SK-N-SH (cell line): ENCODE data around the gene IDH3G. TPM values are rescaled to one million over a fixed set of nuclear protein-coding genes. Genes with fewer than 3 reads are reported as not detected.
A peak's percentile ranks its signal among the peaks of the same experiment; 100 is the strongest.

Experiments used
- CTCF ChIA-PET: fragments of 300-600, 350-600 bp; formaldehyde crosslinking; extraction: SDS; loops from one replicate; lab custom pipeline; 2021; lab: Yijun Ruan, JAX
- POLR2A ChIA-PET: fragments of 350-600 bp; sonication (Branson Sonifier 250); formaldehyde crosslinking; extraction: SDS; loops from one replicate; lab custom pipeline; 2020; ENCODE audit warnings: antibody characterized with exemption, inconsistent platforms; lab: Yijun Ruan, JAX
- DNase-seq: peaks from one replicate; pipeline ENCODE4 v3.0.0; 2012
- H2AFZ ChIP-seq: fragments of 200-600 bp; sonication (generic); 2 replicates; pipeline ENCODE4 v1.8.1; 2016; ENCODE audit warnings: antibody characterized with exemption, mild to moderate bottlenecking, low read depth
- H3F3A ChIP-seq: fragments of 200-600 bp; sonication (generic); replicated peaks from 2 replicates; pipeline ENCODE3; 2016; ENCODE audit warnings: antibody characterized with exemption, mild to moderate bottlenecking; ENCODE audit not compliant: insufficient read depth
- H3K27ac ChIP-seq, 2 experiments: fragments of 200-500 bp in 1 of 2; fragments of 200-600 bp in 1 of 2; sonication (Bioruptor generic) in 1 of 2; sonication (generic), shearing (Covaris generic) in 1 of 2; 2 replicates each; pipeline versions ENCODE4 v1.5.1 to v1.6.1; 2014 to 2016; ENCODE audit warnings: low read depth in 2 of 2, inconsistent platforms in 1 of 2, low read length in 1 of 2, mild to moderate bottlenecking in 1 of 2, mixed read lengths in 1 of 2
- H3K27me3 ChIP-seq: fragments of 200-600 bp; sonication (generic), shearing (Covaris generic); 2 replicates; pipeline ENCODE4 v1.6.1; 2016; ENCODE audit warnings: mixed run types; ENCODE audit not compliant: insufficient read depth
- H3K36me3 ChIP-seq, 2 experiments: fragments of 200-500 bp in 1 of 2; fragments of 200-600 bp in 1 of 2; sonication (Bioruptor generic) in 1 of 2; sonication (generic) in 1 of 2; replicated peaks in 1 of 2; 2 replicates each; pipeline versions ENCODE3 to v1.5.1; 2014 to 2016; ENCODE audit warnings: low read length in 1 of 2, mild to moderate bottlenecking in 1 of 2; ENCODE audit not compliant: insufficient read depth in 2 of 2, control insufficient read depth in 1 of 2
- H3K4me1 ChIP-seq, 2 experiments: fragments of 200-500 bp in 1 of 2; fragments of 200-600 bp in 1 of 2; sonication (Bioruptor generic) in 1 of 2; sonication (generic), shearing (Covaris generic) in 1 of 2; 2 replicates each; pipeline versions ENCODE4 v1.5.1 to v1.6.1; 2014 to 2016; ENCODE audit warnings: low read depth in 1 of 2, low read length in 1 of 2, mixed run types in 1 of 2; ENCODE audit not compliant: insufficient read depth in 2 of 2, control insufficient read depth in 1 of 2
- H3K4me2 ChIP-seq: fragments of 200-600 bp; sonication (generic), shearing (Covaris generic); 2 replicates; pipeline ENCODE4 v1.6.1; 2017; ENCODE audit warnings: mixed run types
- H3K4me3 ChIP-seq, 2 experiments: fragments of 200-500 bp in 1 of 2; fragments of 200-600 bp in 1 of 2; sonication (Bioruptor generic) in 1 of 2; sonication (generic), shearing (Covaris generic) in 1 of 2; 2 replicates each; pipeline versions ENCODE4 v1.5.1 to v1.8.1; 2014 to 2016; ENCODE audit warnings: low read depth in 2 of 2, inconsistent platforms in 1 of 2, low read length in 1 of 2, mild to moderate bottlenecking in 1 of 2, mixed read lengths in 1 of 2, moderate library complexity in 1 of 2
- H3K79me2 ChIP-seq: fragments of 200-600 bp; sonication (generic); 2 replicates; pipeline ENCODE4 v1.8.1; 2017; ENCODE audit warnings: mild to moderate bottlenecking; ENCODE audit not compliant: insufficient read depth
- H3K9ac ChIP-seq: fragments of 200-600 bp; sonication (generic); 2 replicates; pipeline ENCODE4 v1.6.1; 2017; ENCODE audit warnings: mixed run types
- H3K9me2 ChIP-seq: fragments of 200-600 bp; sonication (generic); 2 replicates; pipeline ENCODE4 v1.6.1; 2017; ENCODE audit warnings: mixed run types
- H3K9me3 ChIP-seq: fragments of 200-600 bp; sonication (generic); 2 replicates; pipeline ENCODE4 v1.6.1; 2017; ENCODE audit warnings: mixed run types, mild to moderate bottlenecking, moderate library complexity
- H4K20me1 ChIP-seq: fragments of 200-600 bp; sonication (generic); 2 replicates; pipeline ENCODE4 v1.6.1; 2017; ENCODE audit warnings: mild to moderate bottlenecking, mixed run types; ENCODE audit not compliant: insufficient read depth
- ELF1 ChIP-seq: IDR thresholded peaks from 2 replicates; pipeline ENCODE4 v1.4.0; 2012
- GABPA ChIP-seq: IDR thresholded peaks from 2 replicates; pipeline ENCODE4 v1.4.0; 2012; ENCODE audit warnings: low read depth, mild to moderate bottlenecking
- RXRA ChIP-seq: IDR thresholded peaks from 2 replicates; pipeline ENCODE4 v1.4.0; 2012; ENCODE audit warnings: low read depth, mild to moderate bottlenecking, borderline replicate concordance
- WGBS: methylation state at CpG from one replicate; pipeline ENCODE4 v1.1.6; 2017; ENCODE audit warnings: low lambda C conversion rate; 5-methylcytosine and 5-hydroxymethylcytosine counted together
- polyA plus RNA-seq, 3 experiments: library from polyadenylated mRNA; depleted of rRNA; stranded (reverse); fragments of >200 nt; gene quantifications; 2 replicates each; pipeline ENCODE4 v1.2.3, GENCODE V29; 2012
- TF ChIP-seq, protein P1 (sequence below): fragments of 200-600 bp; sonication (generic); IDR thresholded peaks from 2 replicates; pipeline ENCODE4 v1.6.1; 2017; ENCODE audit warnings: antibody characterized with exemption, mild to moderate bottlenecking, moderate library complexity
- TF ChIP-seq, protein P2 (sequence below): fragments of 150-350 bp; IDR thresholded peaks from 2 replicates; pipeline ENCODE4 v1.6.1; 2016; ENCODE audit warnings: mild to moderate bottlenecking, low read depth, low read length

IDH3G gene
- polyA plus RNA-seq, 1 of the 3 experiments (the other 2 are of a cell fraction), result 107 TPM

DNA sequence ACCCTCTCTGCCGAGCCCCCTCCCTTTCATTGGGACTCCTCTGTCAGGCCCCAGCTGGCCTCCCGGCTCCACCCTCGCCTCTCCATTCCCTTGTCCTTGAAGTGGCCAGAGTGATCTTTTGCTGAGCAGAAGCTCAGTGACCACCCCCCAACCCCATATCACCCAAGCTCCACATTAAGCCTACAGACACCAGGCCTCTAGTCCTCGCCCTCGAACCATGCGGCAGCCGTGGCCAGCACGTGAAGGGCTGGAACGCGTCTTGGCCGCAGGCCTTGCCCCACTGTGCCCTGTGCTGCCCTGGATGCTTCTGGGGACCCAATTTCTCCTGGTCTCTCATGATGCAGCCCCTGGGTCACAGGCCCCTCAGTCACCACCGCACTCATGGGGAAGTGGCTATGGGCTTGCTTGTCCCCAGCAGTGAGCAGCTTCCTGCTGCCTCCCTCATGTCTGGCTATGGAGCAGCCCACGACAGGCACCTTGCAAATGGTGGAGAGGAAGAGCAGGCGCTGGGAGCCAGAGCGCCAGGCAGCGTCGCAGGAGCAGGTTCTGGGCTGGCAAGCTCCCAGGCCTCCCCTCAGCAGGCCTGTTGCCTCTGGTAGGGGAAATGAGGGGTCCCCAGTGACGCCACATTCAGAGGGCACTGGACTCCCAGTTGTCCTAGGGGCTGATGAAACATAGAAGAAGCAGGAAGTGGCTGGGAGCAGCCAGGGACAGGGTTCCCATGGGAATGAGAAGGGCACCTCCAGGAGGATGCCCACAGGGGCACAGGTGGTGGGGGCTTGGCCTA, 14.1 kb downstream of the IDH3G start:
- Histone ChIP-seq H3K36me3 (no peaks in the 10 kb centered on the region), H2AFZ (no peak overlapping the region), H3F3A (no peaks in the 10 kb centered on the region), H3K4me2 (no peak overlapping the region), H3K27me3 (0 out of 2 replicates have a peak, but pooled peaks cover 7% of the 10 kb centered on the region), H3K9me3 (no peaks in the 10 kb centered on the region), H3K4me1 (peaks cover 0 to 19% of the 10 kb centered on the region in 2 experiments; a peak in 1 of 4 replicates), H3K27ac (peak overlapping the region in 1 of 2 experiments; percentile 9; a peak in 1 of 4 replicates), H3K9ac (no peak overlapping the region), H3K4me3 (no peak overlapping the region), H4K20me1 (no peaks in the 10 kb centered on the region), H3K9me2 (no peaks in the 10 kb centered on the region), H3K79me2 (no peaks in the 10 kb centered on the region)
- TF ChIP-seq ELF1 (0 out of 2 replicates have a peak, but pooled peaks have one; percentile 3), GABPA (no peak)
- 61% methylated on average over 8 of the region's 18 CpGs for WGBS
- CTCF ChIA-PET, result interaction anchor here (0.9 to 1.5 kb wide), 3 partner anchors 14 to 167 kb away, joined by 3 to 5 read pairs (median 4); partner anchors contain the start of gene PLXNB3
- DNase-seq, result no peak
- POLR2A ChIA-PET, result interaction anchor here (0.6 kb wide), 1 partner anchor 161 kb away, joined by 3 read pairs; no protein-coding TSS in a partner anchor

DNA sequence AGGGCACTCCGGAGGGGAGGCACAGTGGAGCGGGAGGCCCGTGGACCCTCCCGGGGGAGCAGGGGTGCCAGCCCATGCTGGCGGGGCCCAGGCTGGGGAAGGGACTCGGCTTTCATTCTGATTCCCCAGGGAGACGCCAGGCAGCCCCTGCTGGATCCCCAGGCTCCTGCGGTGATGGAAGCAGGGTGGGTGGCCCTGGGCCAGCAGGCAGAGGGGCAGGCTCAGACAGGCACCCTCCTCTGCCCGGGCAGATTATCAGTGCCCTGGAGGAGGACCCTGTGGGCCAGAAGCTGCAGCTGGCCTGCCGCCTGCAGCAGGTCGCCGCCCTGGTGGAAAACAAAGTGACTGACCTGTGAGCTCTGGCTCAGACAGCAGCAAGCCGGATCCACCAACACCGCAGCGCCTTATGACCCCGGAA, 15.5 kb downstream of the IDH3G start:
- Histone ChIP-seq H3K4me3 (no peak overlapping the region), H2AFZ (no peak overlapping the region), H3K9me3 (no peaks in the 10 kb centered on the region), H3K79me2 (no peaks in the 10 kb centered on the region), H3K9ac (no peak overlapping the region), H3K36me3 (no peaks in the 10 kb centered on the region), H3K4me2 (no peak overlapping the region), H4K20me1 (no peaks in the 10 kb centered on the region)
- 34% methylated on average over 8 of the region's 16 CpGs for WGBS
- POLR2A ChIA-PET, result interaction anchor here (1.1 kb wide), 1 partner anchor 168 kb away, joined by 3 read pairs; no protein-coding TSS in a partner anchor
- TF ChIP-seq, protein P1, sequence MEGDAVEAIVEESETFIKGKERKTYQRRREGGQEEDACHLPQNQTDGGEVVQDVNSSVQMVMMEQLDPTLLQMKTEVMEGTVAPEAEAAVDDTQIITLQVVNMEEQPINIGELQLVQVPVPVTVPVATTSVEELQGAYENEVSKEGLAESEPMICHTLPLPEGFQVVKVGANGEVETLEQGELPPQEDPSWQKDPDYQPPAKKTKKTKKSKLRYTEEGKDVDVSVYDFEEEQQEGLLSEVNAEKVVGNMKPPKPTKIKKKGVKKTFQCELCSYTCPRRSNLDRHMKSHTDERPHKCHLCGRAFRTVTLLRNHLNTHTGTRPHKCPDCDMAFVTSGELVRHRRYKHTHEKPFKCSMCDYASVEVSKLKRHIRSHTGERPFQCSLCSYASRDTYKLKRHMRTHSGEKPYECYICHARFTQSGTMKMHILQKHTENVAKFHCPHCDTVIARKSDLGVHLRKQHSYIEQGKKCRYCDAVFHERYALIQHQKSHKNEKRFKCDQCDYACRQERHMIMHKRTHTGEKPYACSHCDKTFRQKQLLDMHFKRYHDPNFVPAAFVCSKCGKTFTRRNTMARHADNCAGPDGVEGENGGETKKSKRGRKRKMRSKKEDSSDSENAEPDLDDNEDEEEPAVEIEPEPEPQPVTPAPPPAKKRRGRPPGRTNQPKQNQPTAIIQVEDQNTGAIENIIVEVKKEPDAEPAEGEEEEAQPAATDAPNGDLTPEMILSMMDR, result peak; percentile 22; the same call in 1 of the 2 replicates
- no peak for TF ChIP-seq RXRA
- TF ChIP-seq, protein P2, sequence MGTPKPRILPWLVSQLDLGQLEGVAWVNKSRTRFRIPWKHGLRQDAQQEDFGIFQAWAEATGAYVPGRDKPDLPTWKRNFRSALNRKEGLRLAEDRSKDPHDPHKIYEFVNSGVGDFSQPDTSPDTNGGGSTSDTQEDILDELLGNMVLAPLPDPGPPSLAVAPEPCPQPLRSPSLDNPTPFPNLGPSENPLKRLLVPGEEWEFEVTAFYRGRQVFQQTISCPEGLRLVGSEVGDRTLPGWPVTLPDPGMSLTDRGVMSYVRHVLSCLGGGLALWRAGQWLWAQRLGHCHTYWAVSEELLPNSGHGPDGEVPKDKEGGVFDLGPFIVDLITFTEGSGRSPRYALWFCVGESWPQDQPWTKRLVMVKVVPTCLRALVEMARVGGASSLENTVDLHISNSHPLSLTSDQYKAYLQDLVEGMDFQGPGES, result no peak
- TF ChIP-seq, all 33 proteins: peak for 1
- Histone ChIP-seq H3K4me1 (peaks cover 0 to 12% of the 10 kb centered on the region in 2 experiments; a peak in 1 of 4 replicates), H3F3A (no peaks in the 10 kb centered on the region), H3K27ac (no peak overlapping the region), H3K27me3 (0 out of 2 replicates have a peak, but pooled peaks cover 7% of the 10 kb centered on the region), H3K9me2 (no peaks in the 10 kb centered on the region)
- CTCF ChIA-PET, result interaction anchor here (0.8 to 2.4 kb wide), 4 partner anchors 11 to 104 kb away, joined by 3 to 10 read pairs (median 6); partner anchors contain the start of gene PLXNB3
- DNase-seq, result no peak
